ENCODE results near the gene SVIL. TPM values are rescaled to one million over a fixed set of nuclear protein-coding genes. Genes with fewer than 3 reads are reported as not detected.

SVIL gene
- total and polyA plus RNA-seq, 2 donors (not counting 1 experiment from before 2014, with no cell fraction given): 0.74 to 0.88 TPM

DNA sequence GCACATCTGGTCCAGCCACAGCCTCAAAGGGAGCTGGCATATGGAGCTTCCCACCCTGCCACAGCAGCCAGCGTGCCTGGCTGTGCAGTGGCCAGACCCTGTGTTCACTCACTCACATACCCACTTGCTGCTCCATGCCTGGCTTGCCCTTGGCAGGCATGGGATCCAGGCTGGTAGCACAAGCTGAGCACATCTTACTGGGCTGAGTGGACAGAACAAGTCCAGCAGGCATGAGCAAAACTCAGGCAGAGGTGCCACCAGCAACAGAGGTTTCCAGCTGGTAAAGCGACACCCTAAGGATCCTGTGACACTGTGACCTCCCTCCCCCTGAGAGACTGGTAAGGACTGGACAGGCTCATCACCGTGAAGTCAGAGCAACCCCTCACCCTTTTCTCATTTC is 25.1 kb downstream of the SVIL start:
- ChIA-PET CTCF (no interaction called here), POLR2A (no interaction called here)
- H3K27ac Mint-ChIP-seq: no peak overlapping the region
- Histone ChIP-seq H3K27ac (ENCODE audit: low read length in 2 of 2) (no peak overlapping the region), H3K27me3 (replicated peaks in 1 of 4; ENCODE audit: control extremely low read depth in 1 of 4, control insufficient read depth in 3 of 4, insufficient read depth in 4 of 4, low read length in 3 of 4) (no peaks in the 10 kb centered on the region), H3K79me2 (ENCODE audit: control insufficient read depth, insufficient read depth, low read length) (no peaks in the 10 kb centered on the region), H2AFZ (ENCODE audit: insufficient read depth, low read depth, low read length, poor library complexity, severe bottlenecking) (no peak overlapping the region), H3K36me3 (replicated peaks in 1 of 2; ENCODE audit: control extremely low read depth in 1 of 2, control insufficient read depth in 1 of 2, extremely low read depth in 1 of 2, insufficient read depth in 2 of 2, low read length in 1 of 2) (no peaks in the 10 kb centered on the region), H3K4me3 (ENCODE audit: control extremely low read depth in 1 of 5, extremely low read depth in 1 of 5, insufficient read depth in 1 of 5, low read depth in 2 of 5, low read length in 4 of 5) (no peak overlapping the region), H3K9me3 (ENCODE audit: control extremely low read depth in 1 of 3, control insufficient read depth in 2 of 3, insufficient read depth in 1 of 3, low read length in 2 of 3) (peaks cover 0 to 23% (median 7%) of the 10 kb centered on the region in 3 donors), H3K4me1 (ENCODE audit: control insufficient read depth in 2 of 2, insufficient read depth in 2 of 2, low read length in 2 of 2) (no peaks in the 10 kb centered on the region), H3K4me2 (replicated peaks; ENCODE audit: low read depth, low read length, poor library complexity, severe bottlenecking) (no peak overlapping the region), H4K20me1 (ENCODE audit: control insufficient read depth, insufficient read depth, low read length, poor library complexity, severe bottlenecking) (no peaks in the 10 kb centered on the region), H3K9ac (ENCODE audit: low read length) (no peak overlapping the region)
- TF ChIP-seq EZH2 (IDR thresholded peaks at IDR 0.05; ENCODE audit: borderline replicate concordance, insufficient read depth, low read depth, low read length, poor library complexity, severe bottlenecking): no peak
- TF ChIP-seq, protein P1, sequence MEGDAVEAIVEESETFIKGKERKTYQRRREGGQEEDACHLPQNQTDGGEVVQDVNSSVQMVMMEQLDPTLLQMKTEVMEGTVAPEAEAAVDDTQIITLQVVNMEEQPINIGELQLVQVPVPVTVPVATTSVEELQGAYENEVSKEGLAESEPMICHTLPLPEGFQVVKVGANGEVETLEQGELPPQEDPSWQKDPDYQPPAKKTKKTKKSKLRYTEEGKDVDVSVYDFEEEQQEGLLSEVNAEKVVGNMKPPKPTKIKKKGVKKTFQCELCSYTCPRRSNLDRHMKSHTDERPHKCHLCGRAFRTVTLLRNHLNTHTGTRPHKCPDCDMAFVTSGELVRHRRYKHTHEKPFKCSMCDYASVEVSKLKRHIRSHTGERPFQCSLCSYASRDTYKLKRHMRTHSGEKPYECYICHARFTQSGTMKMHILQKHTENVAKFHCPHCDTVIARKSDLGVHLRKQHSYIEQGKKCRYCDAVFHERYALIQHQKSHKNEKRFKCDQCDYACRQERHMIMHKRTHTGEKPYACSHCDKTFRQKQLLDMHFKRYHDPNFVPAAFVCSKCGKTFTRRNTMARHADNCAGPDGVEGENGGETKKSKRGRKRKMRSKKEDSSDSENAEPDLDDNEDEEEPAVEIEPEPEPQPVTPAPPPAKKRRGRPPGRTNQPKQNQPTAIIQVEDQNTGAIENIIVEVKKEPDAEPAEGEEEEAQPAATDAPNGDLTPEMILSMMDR (IDR thresholded peaks at IDR 0.05): no peak
- intact Hi-C loops (cut with micrococcal nuclease): no loop called here
- H3K9me3 Mint-ChIP-seq (ENCODE audit: insufficient read depth): peaks cover 2% of the 10 kb centered on the region
- H3K27me3 Mint-ChIP-seq: peaks cover 6% of the 10 kb centered on the region
- ATAC-seq (ENCODE audit: low read depth): no peak
- WGBS (ENCODE audit: insufficient coverage): 91% methylated on average over 3 of the region's 3 CpGs
- no peak overlapping the region for H3K4me3 Mint-ChIP-seq
- DNase-seq: no peak
- H3K4me1 Mint-ChIP-seq: no peaks in the 10 kb centered on the region

DNA sequence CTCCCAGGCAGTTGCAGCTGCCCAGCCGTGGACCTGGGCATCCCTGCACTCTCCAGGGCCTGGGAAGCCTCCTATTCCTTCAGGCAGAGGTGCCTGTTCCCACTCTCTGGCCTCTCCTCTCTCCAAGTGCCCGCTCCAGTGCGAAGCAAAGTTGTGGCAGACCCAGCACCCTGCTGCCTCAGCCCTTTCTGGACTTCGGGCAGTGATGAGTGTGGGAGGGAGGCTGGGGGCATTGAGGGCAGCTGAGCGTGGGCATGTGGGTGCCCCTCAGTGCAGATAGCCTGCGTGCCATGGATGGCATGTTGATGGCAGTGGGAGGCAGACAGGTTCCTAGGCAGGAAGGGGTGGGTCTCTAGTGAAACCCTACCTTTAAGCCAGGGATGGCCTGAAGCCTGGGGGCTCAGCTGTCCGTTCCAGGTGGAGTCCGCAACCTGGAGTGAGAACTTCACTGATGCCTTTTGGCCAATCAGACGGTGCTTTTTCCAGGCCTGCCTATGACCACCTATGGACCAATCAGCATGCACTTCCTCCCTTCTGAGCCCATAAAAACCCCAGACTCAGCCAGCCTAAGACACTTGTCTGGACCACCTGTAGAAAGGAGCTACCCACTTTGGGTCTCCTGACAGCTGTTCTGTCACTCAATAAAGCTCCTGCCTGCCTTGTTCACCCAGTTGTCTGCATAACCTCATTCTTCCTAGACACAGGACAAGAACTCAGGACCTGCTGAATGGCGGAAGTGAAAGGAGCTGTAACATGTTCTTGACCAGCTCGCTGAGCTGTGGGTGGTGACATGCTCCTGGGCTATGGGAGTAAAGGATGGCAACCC is 26.1 kb downstream of the SVIL start:
- no peaks in the 10 kb centered on the region for H3K4me1 ChIP-seq (ENCODE audit: control insufficient read depth in 2 of 2, insufficient read depth in 2 of 2, low read length in 2 of 2)
- no peak for DNase-seq
- no peaks in the 10 kb centered on the region for H3K36me3 ChIP-seq (replicated peaks in 1 of 2; ENCODE audit: control extremely low read depth in 1 of 2, control insufficient read depth in 1 of 2, extremely low read depth in 1 of 2, insufficient read depth in 2 of 2, low read length in 1 of 2)
- TF ChIP-seq, protein P1 (IDR thresholded peaks at IDR 0.05): no peak
- TF ChIP-seq EZH2 (IDR thresholded peaks at IDR 0.05; ENCODE audit: borderline replicate concordance, insufficient read depth, low read depth, low read length, poor library complexity, severe bottlenecking): no peak
- POLR2A ChIA-PET: no interaction called here
- no peak for ATAC-seq (ENCODE audit: low read depth)
- WGBS (ENCODE audit: insufficient coverage): 94% methylated on average over 10 of the region's 11 CpGs
- H3K79me2 ChIP-seq (ENCODE audit: control insufficient read depth, insufficient read depth, low read length): no peaks in the 10 kb centered on the region
- H3K9me3 Mint-ChIP-seq (ENCODE audit: insufficient read depth): no peaks in the 10 kb centered on the region
- no peak overlapping the region for H3K4me3 ChIP-seq (ENCODE audit: control extremely low read depth in 1 of 5, extremely low read depth in 1 of 5, insufficient read depth in 1 of 5, low read depth in 2 of 5, low read length in 4 of 5)
- H3K27ac ChIP-seq (ENCODE audit: low read length in 2 of 2): no peak overlapping the region
- H3K27ac Mint-ChIP-seq: no peak overlapping the region
- no peaks in the 10 kb centered on the region for H4K20me1 ChIP-seq (ENCODE audit: control insufficient read depth, insufficient read depth, low read length, poor library complexity, severe bottlenecking)
- H3K9ac ChIP-seq (ENCODE audit: low read length): no peak overlapping the region
- peaks cover 0 to 23% (median 7%) of the 10 kb centered on the region in 3 donors for H3K9me3 ChIP-seq (ENCODE audit: control extremely low read depth in 1 of 3, control insufficient read depth in 2 of 3, insufficient read depth in 1 of 3, low read length in 2 of 3)
- no peak overlapping the region for H3K4me2 ChIP-seq (replicated peaks; ENCODE audit: low read depth, low read length, poor library complexity, severe bottlenecking)
- H2AFZ ChIP-seq (ENCODE audit: insufficient read depth, low read depth, low read length, poor library complexity, severe bottlenecking): no peak overlapping the region
- H3K27me3 Mint-ChIP-seq: peaks cover 6% of the 10 kb centered on the region
- CTCF ChIA-PET: no interaction called here
- H3K4me1 Mint-ChIP-seq: no peaks in the 10 kb centered on the region
- H3K27me3 ChIP-seq (replicated peaks in 1 of 4; ENCODE audit: control extremely low read depth in 1 of 4, control insufficient read depth in 3 of 4, insufficient read depth in 4 of 4, low read length in 3 of 4): no peaks in the 10 kb centered on the region
- no peak overlapping the region for H3K4me3 Mint-ChIP-seq
- intact Hi-C loops (cut with micrococcal nuclease): no loop called here
